ENCODE data around the gene SERTM2.
"Not testable (repeated sequence)": the region's sequence is repeated elsewhere in the genome, so short reads cannot be mapped to it uniquely, and the experiment has no call there.

SERTM2 gene

GRCh38 chrX:111511477-111511876 is at the start of gene SERTM2:
TSS of gene SERTM2 (plus strand) at chrX:111511645. CDS start at chrX:111518858, 7,213 bp downstream.
- DNase-seq, result no peak

GRCh38 chrX:111465669-111466068 is 45.8 kb upstream of the SERTM2 start:
- no peak for DNase-seq

- peak; percentile 52 for DNase-seq
Measured at GRCh38 chrX:111467896-111468295, 43.5 kb upstream of the SERTM2 start.

- no peak for DNase-seq
Measured at GRCh38 chrX:111470681-111471403, 40.6 kb upstream of the SERTM2 start.

GRCh38 chrX:111481896-111482295 is 29.5 kb upstream of the SERTM2 start:
- DNase-seq, result no peak

GRCh38 chrX:111483135-111483534 is 28.3 kb upstream of the SERTM2 start:
- DNase-seq, result no peak

- DNase-seq, result no peak
Measured at GRCh38 chrX:111483881-111484280, 27.6 kb upstream of the SERTM2 start.

- DNase-seq, result peak; percentile 23
Measured at GRCh38 chrX:111490688-111491087, 20.8 kb upstream of the SERTM2 start.

- DNase-seq, result peak; percentile 75
Measured at GRCh38 chrX:111492085-111492484, 19.4 kb upstream of the SERTM2 start.

GRCh38 chrX:111498538-111499103 is 12.8 kb upstream of the SERTM2 start:
- DNase-seq, result no peak

- DNase-seq, result no peak
Measured at GRCh38 chrX:111503485-111503993, 7.9 kb upstream of the SERTM2 start.

GRCh38 chrX:111504941-111505340 is 6.5 kb upstream of the SERTM2 start:
- DNase-seq, result no peak

- DNase-seq, result no peak
Measured at GRCh38 chrX:111505783-111506182, 5.7 kb upstream of the SERTM2 start.

- no peak for DNase-seq
Measured at GRCh38 chrX:111506826-111507225, 4.6 kb upstream of the SERTM2 start.

GRCh38 chrX:111507933-111508332 is 3.5 kb upstream of the SERTM2 start:
- DNase-seq, result no peak

- no peak for DNase-seq
Measured at GRCh38 chrX:111515298-111515697, 3.9 kb downstream of the SERTM2 start.

- DNase-seq, result no peak
Measured at GRCh38 chrX:111518667-111519066, 7.2 kb downstream of the SERTM2 start.

GRCh38 chrX:111519215-111519614 is 7.8 kb downstream of the SERTM2 start:
- DNase-seq, result peak; percentile 10

- no peak for DNase-seq
Measured at GRCh38 chrX:111520506-111520905, 9.1 kb downstream of the SERTM2 start.

GRCh38 chrX:111521169-111521568 is 9.7 kb downstream of the SERTM2 start:
- no peak for DNase-seq

GRCh38 chrX:111543212-111543741 is 31.8 kb downstream of the SERTM2 start:
- no peak for DNase-seq

- DNase-seq, result not testable (repeated sequence)
Measured at GRCh38 chrX:111549235-111549634, 37.8 kb downstream of the SERTM2 start.

GRCh38 chrX:111555406-111555958 is 44.0 kb downstream of the SERTM2 start:
- DNase-seq, result no peak

GRCh38 chrX:111560801-111561200 is 49.4 kb downstream of the SERTM2 start:
- DNase-seq, result no peak

All from NCI-H1436 (cell line).